Lower lobe of right lung (tissue), 2 donors: ENCODE results near the gene NFIA. TPM values are rescaled to one million over a fixed set of nuclear protein-coding genes. Genes with fewer than 3 reads are reported as not detected.

ENCODE experiments used
- ATAC-seq, 2 donors: fragments of 200-7000 bp; cut with Tn5 transposase; one replicate each; pipeline ENCODE4 v1.9.1; 2020 to 2022; ENCODE audit warnings: mild to moderate bottlenecking in 2 of 2, moderate library complexity in 2 of 2
- DNase-seq: peaks from one replicate; pipeline ENCODE4 v3.0.0-alpha.2; 2020
- H3K27ac ChIP-seq: fragments of 200-600 bp; one replicate; pipeline ENCODE4 v1.8.0; 2022
- H3K27me3 ChIP-seq: fragments of 200-600 bp; one replicate; pipeline ENCODE4 v1.8.0; 2022; ENCODE audit warnings: low read depth
- H3K36me3 ChIP-seq: fragments of 200-600 bp; one replicate; pipeline ENCODE4 v1.8.0; 2022; ENCODE audit warnings: mild to moderate bottlenecking
- H3K4me1 ChIP-seq: fragments of 200-600 bp; one replicate; pipeline ENCODE4 v1.8.0; 2022
- H3K4me3 ChIP-seq: fragments of 200-600 bp; one replicate; pipeline ENCODE4 v1.8.0; 2022; ENCODE audit warnings: mild to moderate bottlenecking
- H3K9me3 ChIP-seq: fragments of 200-600 bp; one replicate; pipeline ENCODE4 v1.8.0; 2022
- intact Hi-C: fragments of 100-400 bp; cut with DNase I; formaldehyde crosslinking; loops from one replicate; pipeline ENCODE4 v1.11.0; 2022
- long read RNA-seq: library from polyadenylated mRNA; unstranded; transcript quantifications from one replicate; pipeline ENCODE4 v2.0.0, GENCODE V29; 2021
- total RNA-seq: library from RNA; stranded (reverse); fragmentation: NEBNext Ultra II Directional; extraction: Animal tissue kit (Norgen Biotek cat#: 25700); gene quantifications from one replicate; pipeline ENCODE4 v1.2.1, GENCODE V29; 2021
- TF ChIP-seq, protein P1 (sequence below): fragments of 200-600 bp; IDR thresholded peaks from one replicate; pipeline ENCODE4 v1.8.0; 2022; ENCODE audit warnings: antibody characterized with exemption, mild to moderate bottlenecking
- donor health status: DM: no; HTN: yes; CAD: no; lungs with severe emphysema.

Gene NFIA
- 70.0 TPM for total RNA-seq
- long read RNA-seq, full-length matches to known transcripts: 63 of 117 reads
- long read RNA-seq, partial matches to known transcripts: 15 of 117 reads
- long read RNA-seq, other reads (novel, unspliced or antisense): 39 of 117 reads

DNA sequence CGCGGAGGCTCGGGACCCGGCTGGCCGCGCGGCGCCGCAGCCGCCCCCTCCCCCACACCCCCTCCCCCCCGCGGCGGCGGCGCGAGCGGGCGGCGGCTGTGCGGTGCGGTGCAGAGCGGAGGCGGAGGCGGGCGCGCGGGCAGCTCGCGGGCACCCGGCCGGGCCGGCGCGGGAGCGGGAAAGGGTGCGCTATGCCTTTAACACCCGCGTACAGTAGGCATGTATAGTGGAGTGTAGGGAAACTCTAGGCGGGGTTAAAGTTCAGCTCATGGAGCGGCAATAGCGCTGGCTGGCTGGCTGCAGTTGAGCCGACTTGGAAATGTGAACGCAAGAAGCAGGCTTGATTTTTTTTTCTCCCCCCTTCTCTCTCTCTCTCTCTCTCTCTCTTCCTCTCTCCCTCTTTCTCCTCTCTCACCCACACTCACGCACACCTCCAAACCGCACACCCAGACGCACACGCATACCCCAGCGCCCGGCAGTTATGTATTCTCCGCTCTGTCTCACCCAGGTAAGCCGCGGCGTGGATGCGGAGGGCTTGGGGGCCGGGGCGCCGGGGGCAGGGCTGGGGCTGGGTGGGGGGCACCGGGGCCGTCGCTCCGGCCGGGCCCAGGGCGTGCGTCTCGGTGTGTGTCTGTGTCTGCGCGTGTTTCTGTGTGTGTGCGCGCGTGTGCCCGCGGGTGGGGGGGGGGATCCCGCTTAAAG lies at the start of gene NFIA:
Gene NFIA (plus strand): TSS at position 251 of the 702 bp plus-strand sequence.
- TF ChIP-seq, protein P1, sequence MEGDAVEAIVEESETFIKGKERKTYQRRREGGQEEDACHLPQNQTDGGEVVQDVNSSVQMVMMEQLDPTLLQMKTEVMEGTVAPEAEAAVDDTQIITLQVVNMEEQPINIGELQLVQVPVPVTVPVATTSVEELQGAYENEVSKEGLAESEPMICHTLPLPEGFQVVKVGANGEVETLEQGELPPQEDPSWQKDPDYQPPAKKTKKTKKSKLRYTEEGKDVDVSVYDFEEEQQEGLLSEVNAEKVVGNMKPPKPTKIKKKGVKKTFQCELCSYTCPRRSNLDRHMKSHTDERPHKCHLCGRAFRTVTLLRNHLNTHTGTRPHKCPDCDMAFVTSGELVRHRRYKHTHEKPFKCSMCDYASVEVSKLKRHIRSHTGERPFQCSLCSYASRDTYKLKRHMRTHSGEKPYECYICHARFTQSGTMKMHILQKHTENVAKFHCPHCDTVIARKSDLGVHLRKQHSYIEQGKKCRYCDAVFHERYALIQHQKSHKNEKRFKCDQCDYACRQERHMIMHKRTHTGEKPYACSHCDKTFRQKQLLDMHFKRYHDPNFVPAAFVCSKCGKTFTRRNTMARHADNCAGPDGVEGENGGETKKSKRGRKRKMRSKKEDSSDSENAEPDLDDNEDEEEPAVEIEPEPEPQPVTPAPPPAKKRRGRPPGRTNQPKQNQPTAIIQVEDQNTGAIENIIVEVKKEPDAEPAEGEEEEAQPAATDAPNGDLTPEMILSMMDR: no peak
- intact Hi-C loops: no loop called here
- H3K27ac ChIP-seq: peak within 1 kb of the TSS; percentile 96
- DNase-seq (peak; percentile 67), ATAC-seq (peak; percentile 53 to 59)
- H3K9me3 ChIP-seq: no peaks in the 10 kb centered on the region
- no peaks in the 10 kb centered on the region for H3K27me3 ChIP-seq
- H3K36me3 ChIP-seq: no peaks in the 10 kb centered on the region
- peak within 1 kb of the TSS; percentile 83 for H3K4me3 ChIP-seq
- peaks cover 40% of the 10 kb centered on the region for H3K4me1 ChIP-seq

GRCh38 chr1:61035880-61036279 lies 46.5 kb upstream of the NFIA start:
- H3K27me3 ChIP-seq: no peaks in the 10 kb centered on the region
- intact Hi-C loops: no loop called here
- H3K4me1 ChIP-seq: no peaks in the 10 kb centered on the region
- no peak overlapping the region for H3K4me3 ChIP-seq
- no peak for DNase-seq
- H3K36me3 ChIP-seq: no peaks in the 10 kb centered on the region
- no peaks in the 10 kb centered on the region for H3K9me3 ChIP-seq
- H3K27ac ChIP-seq: no peak overlapping the region
- TF ChIP-seq, protein P1: no peak
- no peak for ATAC-seq

DNA sequence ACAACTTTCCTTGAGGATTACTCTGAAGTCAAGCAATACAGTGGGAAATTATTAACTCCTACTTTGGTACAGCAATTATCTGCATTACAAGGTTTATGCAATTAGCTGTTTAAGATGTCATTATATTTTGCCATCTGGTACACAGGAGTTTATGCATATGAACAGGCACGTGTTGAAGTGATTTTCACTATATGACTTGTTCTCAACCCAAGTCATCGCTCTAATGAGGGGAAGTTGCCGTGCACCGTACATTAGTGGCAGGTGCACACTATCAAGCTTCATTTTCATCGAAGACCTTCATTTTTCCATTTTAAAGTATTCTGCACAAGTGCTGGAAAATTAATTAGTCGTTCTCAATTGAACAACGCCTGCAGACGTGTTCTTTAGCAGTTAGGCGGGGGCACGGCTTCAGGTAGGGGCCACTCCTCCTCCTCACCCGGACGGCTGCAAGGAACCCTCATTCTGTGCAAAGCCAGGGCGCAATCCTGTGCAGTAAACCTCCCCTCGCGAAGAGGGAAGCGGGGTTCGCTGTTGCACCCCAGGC lies 39.8 kb upstream of the NFIA start:
- Histone ChIP-seq H3K4me3 (peak overlapping the region; percentile 60), H3K27ac (peak overlapping the region; percentile 80), H3K36me3 (no peaks in the 10 kb centered on the region), H3K27me3 (no peaks in the 10 kb centered on the region), H3K4me1 (peaks cover 6% of the 10 kb centered on the region), H3K9me3 (no peaks in the 10 kb centered on the region)
- ATAC-seq (no peak), DNase-seq (no peak)
- intact Hi-C loops: no loop called here
- TF ChIP-seq, protein P1: no peak

- Histone ChIP-seq H3K4me3 (peak overlapping the region; percentile 60), H3K4me1 (peaks cover 6% of the 10 kb centered on the region), H3K27me3 (no peaks in the 10 kb centered on the region), H3K9me3 (no peaks in the 10 kb centered on the region), H3K27ac (peak overlapping the region; percentile 80), H3K36me3 (no peaks in the 10 kb centered on the region)
- DNase-seq: peak; percentile 93
- ATAC-seq: peak; percentile 97
- intact Hi-C loops: no loop called here
- TF ChIP-seq, protein P1: peak; percentile 93
Observed at GRCh38 chr1:61043010-61043820, 39.1 kb upstream of the NFIA start.

- no peaks in the 10 kb centered on the region for H3K27me3 ChIP-seq
- H3K4me3 ChIP-seq: no peak overlapping the region
- TF ChIP-seq, protein P1: no peak
- H3K27ac ChIP-seq: no peak overlapping the region
- H3K36me3 ChIP-seq: no peaks in the 10 kb centered on the region
- H3K4me1 ChIP-seq: peaks cover 17% of the 10 kb centered on the region
- intact Hi-C loops: no loop called here
- no peaks in the 10 kb centered on the region for H3K9me3 ChIP-seq
- no peak for ATAC-seq
- no peak for DNase-seq
Observed at GRCh38 chr1:61046434-61046833, 35.9 kb upstream of the NFIA start.
